SIG-M5 (cell line): ENCODE data around the gene PTPRZ1.

Experiments
- DNase-seq: peaks from one replicate; lab custom pipeline; 2025; lab: John Stamatoyannopoulos, UW

The PTPRZ1 gene

DNA sequence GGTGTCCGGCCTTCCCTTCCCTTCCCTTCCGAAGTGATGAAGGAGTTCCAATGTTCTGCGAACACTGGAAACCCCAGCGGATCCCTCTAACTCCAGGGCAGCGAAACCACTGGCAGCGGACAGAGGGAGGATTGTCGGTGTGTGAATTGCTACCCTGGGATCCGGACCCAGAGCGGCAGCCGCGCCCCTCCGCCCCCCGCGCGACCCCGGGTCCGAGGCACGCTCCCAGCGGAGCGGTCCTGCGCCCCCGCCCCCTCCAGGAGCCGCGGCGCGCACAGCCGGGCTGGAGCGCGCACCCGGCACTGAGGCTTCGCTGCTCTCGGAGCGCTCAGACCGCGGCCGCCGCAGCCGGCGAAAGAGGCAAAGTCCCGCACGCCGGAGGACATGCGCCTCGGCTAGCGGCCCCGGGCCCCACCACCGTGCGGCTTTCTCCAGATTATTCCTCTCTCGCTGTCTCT lies at the start of gene PTPRZ1:
Gene PTPRZ1, plus strand, starts transcription at position 331 of the 458 bp plus-strand sequence. CDS start 339 bp downstream, outside the sequence.
- no peak for DNase-seq

DNA sequence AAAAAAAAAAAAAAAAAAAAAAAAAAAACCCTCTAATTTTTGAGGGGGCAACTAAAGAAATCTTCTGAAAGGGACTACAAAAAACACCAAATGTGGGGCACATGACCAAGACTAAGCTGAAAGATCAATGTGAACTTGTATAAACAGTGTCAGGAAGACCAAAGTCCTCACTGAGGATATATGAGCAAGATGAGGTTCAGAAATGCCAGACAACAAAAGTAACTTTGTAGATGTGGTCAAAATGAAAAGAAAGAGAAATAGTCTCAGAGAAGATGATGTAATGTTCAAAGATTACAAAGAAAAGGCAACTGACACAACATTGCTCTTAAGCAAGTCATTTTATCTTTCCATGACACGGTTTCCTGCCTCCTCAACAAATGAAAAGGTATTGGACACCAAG lies 48.7 kb upstream of the PTPRZ1 start:
- no peak for DNase-seq

DNA sequence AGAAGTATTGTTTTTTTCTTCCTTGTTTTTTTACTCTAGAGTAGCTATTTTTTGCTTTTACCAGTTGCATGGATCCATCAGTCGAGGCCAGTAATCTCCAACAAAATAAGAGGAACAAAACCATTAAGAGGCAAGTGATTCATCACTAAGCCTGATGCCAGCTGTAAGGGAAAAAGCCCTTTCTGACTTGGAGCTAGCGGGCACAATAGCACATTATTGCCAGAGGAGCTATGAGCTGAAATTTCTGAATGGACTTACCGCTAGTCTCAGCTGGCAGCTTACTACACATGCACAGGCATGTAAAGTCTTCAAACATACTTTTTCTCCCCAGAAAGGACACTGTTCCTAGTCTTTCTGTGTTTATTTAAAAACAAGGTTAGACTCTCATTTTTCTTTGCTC lies 41.6 kb upstream of the PTPRZ1 start:
- no peak for DNase-seq

DNA sequence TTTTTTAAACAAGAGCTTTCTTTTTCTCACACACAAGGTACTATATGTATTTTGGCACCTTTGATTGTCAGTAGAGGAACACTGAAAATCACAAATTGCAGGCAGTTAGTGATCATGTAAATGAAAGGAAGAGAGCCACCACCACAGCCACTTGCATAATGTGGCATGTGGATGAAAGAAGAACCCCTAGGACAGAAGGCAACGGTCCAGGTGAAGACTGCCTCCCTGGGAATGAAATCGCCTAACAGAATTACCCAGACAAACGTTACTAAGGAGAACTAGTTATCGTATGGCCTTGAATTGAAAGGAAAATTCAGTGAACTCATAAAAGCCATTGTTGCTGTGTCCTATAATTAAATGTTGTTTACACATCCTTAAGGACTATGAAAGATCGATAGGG lies 41.2 kb upstream of the PTPRZ1 start:
- DNase-seq, result no peak

DNA sequence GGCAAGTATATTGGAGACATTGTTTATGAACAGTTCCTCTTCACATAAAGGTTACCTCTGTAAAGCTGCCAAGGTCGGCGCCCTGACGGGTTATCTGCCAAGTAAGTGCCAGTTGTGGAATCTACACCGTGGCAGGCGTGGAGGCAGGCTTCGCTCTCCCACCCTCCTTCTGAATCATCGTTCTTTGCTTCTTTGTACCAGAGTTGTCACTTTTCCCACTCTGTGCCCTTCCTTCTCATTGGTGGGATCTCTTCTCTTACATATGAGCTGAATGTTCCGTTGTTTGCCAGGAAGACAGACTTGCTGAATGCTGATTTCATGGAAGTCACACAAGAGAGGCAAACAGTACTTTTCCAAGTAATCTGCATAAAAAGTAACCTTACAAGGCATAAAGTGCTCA lies 40.6 kb upstream of the PTPRZ1 start:
- no peak for DNase-seq

DNA sequence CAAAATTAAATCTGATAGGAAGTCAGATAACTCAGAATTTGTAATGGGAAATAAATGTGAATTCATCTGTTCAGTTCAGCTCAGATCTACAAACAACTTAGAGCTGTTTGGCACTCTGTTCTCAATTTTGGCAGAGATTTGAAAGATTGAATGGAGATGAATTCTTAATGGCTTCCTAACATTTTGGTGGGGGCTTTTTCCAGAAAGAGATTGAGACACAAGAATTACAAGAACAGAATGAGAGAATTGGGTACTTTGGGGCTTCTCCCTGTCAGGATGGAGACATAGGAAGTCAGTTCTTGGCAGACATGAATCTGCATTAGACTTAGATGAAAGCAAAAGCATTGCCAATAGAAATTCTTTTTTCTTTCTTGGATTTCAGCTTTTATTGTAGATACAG lies 39.0 kb upstream of the PTPRZ1 start:
- no peak for DNase-seq

DNA sequence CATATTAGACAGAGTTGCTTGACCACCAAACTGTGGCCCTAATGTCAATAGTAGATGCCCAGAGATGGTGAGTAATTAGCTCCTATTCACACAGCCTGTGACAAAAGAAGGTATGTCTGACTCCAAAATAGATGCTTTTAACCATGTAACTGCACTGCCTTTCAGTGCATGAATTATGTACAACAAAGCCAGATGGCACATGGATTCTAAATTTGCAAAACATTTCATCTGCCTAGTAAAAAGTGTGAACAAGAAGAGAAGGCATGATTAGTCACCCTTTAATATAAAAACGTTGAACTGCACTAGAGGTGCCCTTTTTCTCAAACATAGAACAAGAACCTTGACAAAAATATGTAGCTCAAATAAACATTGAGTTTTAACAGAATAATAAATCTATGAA lies 35.5 kb upstream of the PTPRZ1 start:
- no peak for DNase-seq

DNA sequence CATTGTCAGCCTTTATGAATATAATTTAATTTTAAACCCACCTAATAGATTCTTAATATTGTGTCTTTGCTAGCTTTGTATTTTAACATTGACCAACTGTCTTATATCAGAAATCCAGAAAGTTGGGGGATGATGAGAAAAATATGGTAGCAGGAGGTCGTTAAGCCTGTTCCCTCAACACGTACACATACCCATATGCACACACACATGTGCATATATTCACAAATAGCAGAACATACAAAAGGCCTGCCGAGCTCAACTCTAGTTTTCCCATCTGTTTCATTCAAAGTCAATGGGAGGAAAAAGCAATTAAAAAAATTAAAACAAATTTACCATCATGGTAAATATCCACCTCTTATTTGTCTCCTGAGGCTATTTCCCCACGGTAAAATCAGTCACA lies 25.9 kb upstream of the PTPRZ1 start:
- no peak for DNase-seq

DNA sequence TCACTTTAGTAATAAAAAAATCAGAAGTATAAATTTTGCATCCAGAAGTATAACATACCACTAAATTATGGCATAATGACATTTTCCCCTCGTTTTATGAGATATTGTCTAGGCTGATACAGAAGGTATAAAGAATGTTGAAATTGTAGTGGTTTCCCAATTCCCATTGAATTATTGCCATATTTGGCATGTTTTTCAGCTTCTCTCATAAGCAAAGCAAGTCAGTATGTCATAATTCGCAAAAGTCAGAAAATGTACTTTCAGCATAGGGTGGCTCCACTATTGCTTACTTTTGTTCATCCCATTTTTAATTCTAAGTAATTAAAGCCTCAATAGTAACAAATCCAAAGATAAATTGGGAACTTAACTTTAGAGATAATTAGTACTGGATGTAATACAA lies 19.7 kb upstream of the PTPRZ1 start:
- DNase-seq, result no peak

DNA sequence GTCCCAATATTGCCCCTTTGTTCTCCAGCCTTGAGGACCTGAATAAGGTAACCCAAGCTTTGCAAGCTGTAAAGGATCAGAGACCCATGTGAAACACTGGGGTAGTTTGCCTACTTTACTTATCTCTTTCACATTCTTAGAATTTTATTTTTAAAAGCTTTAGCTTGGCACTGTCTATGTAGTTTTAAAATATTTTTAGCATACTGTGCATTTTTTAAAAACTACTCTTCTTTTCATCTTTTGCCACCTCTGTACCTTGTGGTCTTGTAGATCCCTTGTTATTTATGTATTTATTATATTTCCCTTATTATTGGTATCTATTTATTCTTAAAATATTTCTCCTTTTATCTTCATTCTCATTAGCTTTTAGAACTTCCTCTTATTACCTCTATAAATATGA lies 12.0 kb upstream of the PTPRZ1 start:
- DNase-seq, result no peak

DNA sequence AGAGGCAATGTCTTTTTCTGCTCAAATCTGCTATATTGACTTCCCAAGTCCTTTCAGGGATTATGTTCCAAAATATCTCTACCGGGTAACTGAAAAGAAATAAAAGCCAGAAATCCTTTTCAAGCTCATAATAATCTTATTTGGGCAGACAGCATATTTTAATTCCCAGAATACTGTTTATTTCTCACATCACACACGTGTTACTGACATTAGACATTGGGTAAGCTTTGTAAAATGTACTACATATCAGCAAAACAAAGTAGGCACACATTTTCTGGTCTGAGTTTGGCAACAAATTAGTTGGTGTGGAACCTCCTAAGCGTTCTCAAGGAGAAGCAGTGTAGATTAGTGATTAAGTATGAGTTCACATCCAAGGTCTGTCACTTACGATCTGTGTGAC lies 10.4 kb upstream of the PTPRZ1 start:
- DNase-seq, result no peak

DNA sequence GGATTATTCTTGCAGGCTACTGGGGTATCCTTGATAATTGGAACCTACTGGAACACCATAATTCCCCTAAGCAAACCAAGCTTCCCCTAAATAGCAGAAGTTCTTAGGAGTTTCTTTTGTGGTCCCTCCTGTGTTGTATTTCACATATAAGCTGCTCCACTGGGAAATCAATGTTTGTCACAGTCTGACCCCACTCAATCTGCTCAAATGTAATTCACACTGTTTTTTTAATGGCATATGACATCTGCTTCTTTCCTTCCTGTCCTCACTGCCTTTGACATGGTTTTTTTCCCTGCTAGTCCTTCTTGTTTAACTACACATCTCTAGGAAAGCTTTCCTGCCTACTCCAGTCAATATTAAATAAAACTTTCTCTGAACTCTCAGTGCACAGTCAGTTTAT lies 1.8 kb upstream of the PTPRZ1 start:
- no peak for DNase-seq

DNA sequence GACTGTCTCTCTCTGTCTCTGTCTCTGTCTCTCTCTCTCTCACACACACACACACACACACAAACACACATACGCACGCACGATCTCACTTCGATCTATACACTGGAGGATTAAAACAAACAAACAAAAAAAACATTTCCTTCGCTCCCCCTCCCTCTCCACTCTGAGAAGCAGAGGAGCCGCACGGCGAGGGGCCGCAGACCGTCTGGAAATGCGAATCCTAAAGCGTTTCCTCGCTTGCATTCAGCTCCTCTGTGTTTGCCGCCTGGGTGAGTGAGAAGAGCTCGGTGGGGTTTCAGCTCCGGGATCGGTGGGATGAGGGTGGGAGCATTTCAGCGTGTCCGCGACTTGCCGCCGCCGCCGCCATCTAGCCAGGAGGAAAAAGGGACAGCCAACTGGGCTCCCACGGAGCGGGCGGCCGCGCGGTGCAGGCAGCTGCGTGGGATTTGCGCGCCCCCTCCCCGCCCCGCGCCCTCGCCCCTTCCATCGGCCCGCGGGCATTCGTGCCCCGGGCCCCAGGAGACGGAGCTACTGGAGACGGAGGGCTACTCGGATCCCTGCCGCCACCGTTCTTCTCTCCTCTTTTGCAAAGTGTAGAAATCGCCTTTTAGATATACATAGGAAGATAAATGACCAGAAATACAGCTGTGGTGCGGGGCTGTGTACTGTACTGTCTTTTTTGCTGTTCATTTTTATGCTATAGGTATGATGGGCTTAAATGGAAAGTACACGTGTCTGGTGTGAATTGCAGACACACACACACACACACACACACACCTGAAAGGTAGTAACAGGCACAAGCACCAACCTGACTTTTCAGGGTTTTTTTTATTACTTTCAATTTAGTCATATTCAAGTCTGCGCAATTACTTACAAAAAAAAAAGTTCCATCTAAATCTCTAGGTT lies 581 bp downstream of the PTPRZ1 start:
- no peak for DNase-seq

DNA sequence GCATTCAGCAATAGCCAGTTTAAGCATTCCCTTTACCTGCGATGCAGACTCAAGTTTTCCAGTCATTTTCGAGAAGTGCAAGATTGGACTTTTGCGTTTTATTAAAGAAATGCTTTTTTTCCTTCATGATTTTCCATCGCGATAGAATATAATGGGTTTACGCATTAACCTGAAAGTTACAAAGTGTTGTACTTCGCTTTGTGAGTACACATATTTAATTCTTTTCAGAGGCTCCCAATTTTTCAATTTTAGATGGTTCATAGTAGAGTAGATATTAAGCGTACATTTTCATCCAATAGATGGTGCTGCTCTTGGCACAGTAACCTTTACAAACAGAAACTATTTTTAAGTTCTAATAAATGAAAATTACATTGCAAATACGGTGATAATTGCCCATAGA lies 1.3 kb downstream of the PTPRZ1 start:
- no peak for DNase-seq

DNA sequence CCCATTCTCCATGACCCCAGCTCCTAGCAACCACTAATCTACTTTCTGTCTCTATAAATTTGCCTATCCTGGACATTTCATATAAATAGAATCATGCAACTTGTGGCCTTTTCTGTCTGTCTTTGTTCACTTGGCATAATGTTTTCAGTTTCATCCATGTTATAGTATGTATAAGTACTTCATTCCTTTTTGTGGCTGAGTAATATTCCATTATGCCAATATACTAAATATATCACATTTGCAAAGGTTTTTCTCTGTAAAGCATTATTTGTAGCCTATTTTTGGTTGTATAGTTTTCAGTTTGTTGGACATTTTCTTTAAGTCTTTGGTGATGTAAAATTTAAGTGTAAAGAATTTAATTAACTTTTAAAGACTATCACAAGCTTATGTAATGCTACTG lies 2.2 kb downstream of the PTPRZ1 start:
- DNase-seq, result no peak

DNA sequence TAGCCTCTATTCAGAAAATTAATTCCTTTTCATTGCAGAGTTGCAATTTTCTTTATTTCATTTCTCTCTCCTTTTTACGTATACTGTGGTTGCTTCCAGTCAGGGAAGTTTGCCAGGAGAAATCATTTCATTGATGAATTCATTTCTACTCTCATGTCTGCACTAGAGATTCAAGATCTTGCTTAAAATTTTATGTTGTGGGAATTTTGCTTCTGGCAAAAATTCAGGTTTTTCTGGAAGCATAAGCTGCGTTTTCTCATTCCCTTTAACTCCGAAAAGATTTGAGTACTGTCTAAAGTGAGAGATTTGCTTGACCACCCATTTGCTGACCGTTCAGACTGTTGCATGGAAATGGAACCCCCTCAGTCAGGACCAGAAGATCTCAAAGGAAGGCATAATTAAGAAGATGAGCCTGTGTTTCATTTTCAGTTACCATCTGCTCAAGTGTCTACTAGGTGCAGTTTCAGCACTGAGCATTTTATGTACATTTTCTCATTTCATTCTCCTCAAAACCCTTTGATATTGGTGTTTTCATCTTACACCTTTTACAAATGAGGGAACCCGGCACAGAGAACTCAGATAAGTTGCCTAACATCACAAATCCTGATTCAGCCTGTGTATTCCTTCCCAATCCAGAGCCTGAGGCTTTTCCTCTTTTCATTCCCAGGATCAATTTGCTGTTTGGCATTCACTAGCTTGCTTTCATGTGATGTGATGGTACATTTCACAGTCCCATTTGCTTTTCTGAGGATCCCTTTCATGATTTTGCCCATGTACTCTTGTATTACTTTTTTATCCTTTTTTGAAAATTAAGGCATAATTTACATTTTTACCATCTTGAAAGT lies 3.9 kb downstream of the PTPRZ1 start:
- DNase-seq, result no peak

DNA sequence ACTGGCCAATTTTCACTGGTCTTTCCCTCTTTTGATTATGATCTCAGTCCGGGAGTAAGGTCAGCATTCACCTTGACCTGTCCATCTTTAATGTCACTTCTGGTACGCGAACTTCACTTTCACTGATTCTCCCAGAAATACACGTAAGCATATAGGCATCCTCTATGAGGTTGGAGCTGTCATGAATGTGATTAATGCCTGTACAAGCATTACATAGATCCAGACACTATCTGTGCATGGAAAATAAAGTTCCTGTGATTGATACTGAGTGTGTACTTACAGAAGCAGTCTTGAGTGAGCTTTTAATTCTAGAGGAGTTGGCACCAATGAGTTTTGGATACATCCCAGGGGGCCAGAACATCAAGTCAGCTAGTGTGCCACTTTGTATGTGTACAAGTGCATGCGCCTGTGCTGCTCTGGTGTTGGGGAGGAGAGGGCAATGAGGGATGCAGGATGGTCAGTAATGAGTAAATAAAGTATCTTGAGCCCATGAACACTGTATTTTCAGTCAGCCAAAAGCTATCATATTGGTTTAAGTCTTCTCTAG lies 6.0 kb downstream of the PTPRZ1 start:
- no peak for DNase-seq

DNA sequence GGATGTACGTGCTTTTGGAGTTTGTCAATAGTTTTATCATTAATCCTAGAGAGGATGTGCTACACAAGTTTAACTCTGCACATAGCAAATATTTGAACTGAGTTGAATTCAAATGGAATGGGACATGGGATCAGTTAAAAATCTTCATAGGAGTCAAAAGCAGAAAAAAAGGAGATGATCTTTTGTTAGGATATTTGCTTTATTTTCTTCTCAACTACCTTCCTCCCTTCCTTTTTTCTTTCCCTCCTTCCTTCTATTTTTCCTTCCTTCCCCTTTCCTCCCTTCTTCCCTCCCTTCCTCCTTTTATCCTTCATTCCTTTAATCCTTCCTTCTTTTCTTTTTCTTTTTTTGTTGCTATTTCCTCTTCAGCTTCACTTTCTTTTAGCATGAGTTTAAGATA lies 6.6 kb downstream of the PTPRZ1 start:
- no peak for DNase-seq

DNA sequence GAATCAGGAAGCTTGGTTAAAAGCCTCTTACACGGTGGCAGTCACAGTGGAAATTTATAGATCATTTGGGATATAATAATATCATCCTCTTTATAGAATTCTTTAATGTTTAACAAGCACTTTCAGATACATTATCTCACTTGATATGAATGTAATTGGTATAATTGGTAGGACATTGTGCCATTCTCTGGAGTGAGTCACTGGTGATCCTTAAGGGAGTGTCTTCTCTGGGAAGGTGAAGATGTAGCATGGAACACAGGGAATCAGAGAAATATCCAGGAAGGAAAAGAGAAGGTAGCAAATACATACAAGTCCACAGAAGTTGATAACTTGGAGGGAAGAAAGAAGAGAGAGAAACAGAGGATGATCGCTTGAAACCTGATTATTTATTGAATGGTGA lies 9.8 kb downstream of the PTPRZ1 start:
- DNase-seq, result no peak

DNA sequence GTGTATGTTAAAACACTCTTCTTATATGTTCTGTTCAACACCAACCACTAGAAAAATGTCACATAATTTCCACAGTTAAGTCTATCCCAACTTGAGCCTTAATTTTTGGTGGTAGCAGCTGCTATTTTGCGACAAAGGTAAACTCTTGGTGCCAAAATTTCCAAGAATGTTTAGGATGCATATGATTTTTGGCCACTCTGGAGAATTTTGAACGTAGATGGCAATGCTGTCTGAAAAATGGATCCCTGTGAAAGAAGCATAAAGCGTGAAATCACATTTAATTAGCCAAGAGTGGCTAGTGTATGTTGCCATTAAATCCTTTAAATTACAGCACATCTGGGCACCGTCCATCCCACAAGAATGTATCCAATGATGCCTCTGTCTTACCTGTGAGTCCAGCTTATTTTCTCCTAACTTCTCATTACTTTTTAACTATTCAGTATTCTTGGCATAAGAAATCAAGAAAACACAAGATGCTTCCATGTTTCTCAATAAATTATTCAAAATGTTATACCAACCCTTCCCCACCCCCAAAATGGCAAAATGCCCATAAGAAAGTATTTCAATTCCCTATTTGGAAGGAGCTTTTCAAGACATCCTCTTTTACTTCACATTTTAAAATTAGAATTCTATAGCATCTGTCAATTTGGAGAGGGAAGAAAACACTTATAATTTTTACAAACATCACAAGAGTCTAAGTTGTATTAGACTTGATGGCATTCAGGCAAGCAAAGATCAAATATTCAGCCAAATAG lies 12.4 kb downstream of the PTPRZ1 start:
- DNase-seq, result no peak

DNA sequence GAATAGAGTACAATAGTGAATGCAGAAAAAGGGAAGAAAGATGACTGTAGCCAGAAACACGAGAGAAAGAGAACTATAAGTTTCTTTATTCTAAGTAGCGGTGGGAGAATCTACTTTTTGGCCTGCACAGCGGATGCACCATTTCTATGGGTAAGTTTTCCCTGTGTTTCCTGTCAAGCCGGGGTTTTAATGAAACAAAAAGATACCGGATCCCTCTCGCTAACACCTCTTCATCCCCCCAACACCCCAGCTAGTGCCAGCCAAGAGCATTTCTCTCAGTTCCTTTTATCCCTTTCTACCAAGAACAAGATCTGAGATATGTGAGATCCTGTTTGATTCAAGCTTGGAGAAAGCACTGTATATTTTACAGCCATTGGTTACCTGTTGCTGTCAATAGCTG lies 14.7 kb downstream of the PTPRZ1 start:
- no peak for DNase-seq

DNA sequence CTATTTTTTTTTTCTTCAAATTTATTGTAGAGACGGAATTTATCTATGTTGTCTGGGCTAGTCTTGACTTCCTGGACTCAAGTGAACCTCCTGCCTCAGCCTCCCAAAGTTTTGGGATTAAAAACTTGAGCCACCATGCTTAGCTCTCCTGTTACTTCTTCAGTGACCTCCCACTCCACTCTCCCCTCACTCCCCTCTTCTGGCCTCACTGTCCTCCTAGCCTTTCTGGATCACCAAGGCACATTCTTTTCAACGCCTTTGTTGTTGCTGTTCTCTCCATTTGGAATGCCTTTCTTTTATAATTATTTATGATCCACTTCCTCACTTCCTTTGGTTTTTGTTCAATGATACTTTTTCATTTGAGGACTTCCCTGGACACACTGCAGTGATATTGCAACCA lies 17.9 kb downstream of the PTPRZ1 start:
- DNase-seq, result no peak
